Measurements from ENCODE around the gene NDUFB2. TPM values are rescaled to one million over a fixed set of nuclear protein-coding genes. Genes with fewer than 3 reads are reported as not detected.

NDUFB2 gene
- total and polyA plus RNA-seq, 2 donors (not counting 1 experiment from before 2014, with no cell fraction given): 67.9 to 171 TPM

GRCh38 chr7:140673063-140673773, 23.3 kb upstream of the NDUFB2 start:
- Histone ChIP-seq H3K79me2 (ENCODE audit: control insufficient read depth, insufficient read depth, low read length) (peaks cover 17% of the 10 kb centered on the region), H3K36me3 (replicated peaks in 1 of 2; ENCODE audit: control extremely low read depth in 1 of 2, control insufficient read depth in 1 of 2, extremely low read depth in 1 of 2, insufficient read depth in 2 of 2, low read length in 1 of 2) (no peaks in the 10 kb centered on the region), H3K4me1 (ENCODE audit: control insufficient read depth in 2 of 2, insufficient read depth in 2 of 2, low read length in 2 of 2) (peaks cover 46 to 54% of the 10 kb centered on the region in 2 donors), H2AFZ (ENCODE audit: insufficient read depth, low read depth, low read length, poor library complexity, severe bottlenecking) (peak overlapping the region; percentile 90), H3K4me3 (ENCODE audit: control extremely low read depth in 1 of 5, extremely low read depth in 1 of 5, insufficient read depth in 1 of 5, low read depth in 2 of 5, low read length in 4 of 5) (peak overlapping the region; percentile 4 to 76 (median 70)), H3K9me3 (ENCODE audit: control extremely low read depth in 1 of 3, control insufficient read depth in 2 of 3, insufficient read depth in 1 of 3, low read length in 2 of 3) (peaks cover 0 to 7% (median 0%) of the 10 kb centered on the region in 3 donors), H3K4me2 (replicated peaks; ENCODE audit: low read depth, low read length, poor library complexity, severe bottlenecking) (peak overlapping the region; percentile 80), H3K27ac (ENCODE audit: low read length in 2 of 2) (peak overlapping the region; percentile 48 to 79), H3K9ac (ENCODE audit: low read length) (peak overlapping the region; percentile 75), H4K20me1 (ENCODE audit: control insufficient read depth, insufficient read depth, low read length, poor library complexity, severe bottlenecking) (no peaks in the 10 kb centered on the region), H3K27me3 (replicated peaks in 1 of 4; ENCODE audit: control extremely low read depth in 1 of 4, control insufficient read depth in 3 of 4, insufficient read depth in 4 of 4, low read length in 3 of 4) (no peaks in the 10 kb centered on the region)
- peak; percentile 83 for DNase-seq
- Mint-ChIP-seq H3K4me3 (peak overlapping the region; percentile 87), H3K27ac (peak overlapping the region; percentile 91), H3K27me3 (no peaks in the 10 kb centered on the region), H3K4me1 (peaks cover 52% of the 10 kb centered on the region), H3K9me3 (ENCODE audit: insufficient read depth) (no peaks in the 10 kb centered on the region)
- POLR2A ChIA-PET: interaction anchor here (0.6 to 1.3 kb wide), 3 partner anchors 23 to 1314 kb away, joined by 3 to 4 read pairs (median 3); partner anchors contain the start of genes MRPS33 and NDUFB2
- intact Hi-C loops (cut with micrococcal nuclease): loop anchor here (2.0 to 10.0 kb wide), 6 partner anchors 16 to 1328 kb away; partner anchors contain the start of genes FMC1, KDM7A, MRPS33 and SLC37A3
- WGBS (ENCODE audit: insufficient coverage): under 1% methylated on average over 72 of the region's 72 CpGs
- CTCF ChIA-PET: interaction anchor here (1.0 to 4.1 kb wide), 4 partner anchors 13 to 1065 kb away, joined by 3 to 13 read pairs (median 4); partner anchors contain the start of gene SSBP1
- no peak for TF ChIP-seq EZH2 (IDR thresholded peaks at IDR 0.05; ENCODE audit: borderline replicate concordance, insufficient read depth, low read depth, low read length, poor library complexity, severe bottlenecking)
- TF ChIP-seq, protein P1, sequence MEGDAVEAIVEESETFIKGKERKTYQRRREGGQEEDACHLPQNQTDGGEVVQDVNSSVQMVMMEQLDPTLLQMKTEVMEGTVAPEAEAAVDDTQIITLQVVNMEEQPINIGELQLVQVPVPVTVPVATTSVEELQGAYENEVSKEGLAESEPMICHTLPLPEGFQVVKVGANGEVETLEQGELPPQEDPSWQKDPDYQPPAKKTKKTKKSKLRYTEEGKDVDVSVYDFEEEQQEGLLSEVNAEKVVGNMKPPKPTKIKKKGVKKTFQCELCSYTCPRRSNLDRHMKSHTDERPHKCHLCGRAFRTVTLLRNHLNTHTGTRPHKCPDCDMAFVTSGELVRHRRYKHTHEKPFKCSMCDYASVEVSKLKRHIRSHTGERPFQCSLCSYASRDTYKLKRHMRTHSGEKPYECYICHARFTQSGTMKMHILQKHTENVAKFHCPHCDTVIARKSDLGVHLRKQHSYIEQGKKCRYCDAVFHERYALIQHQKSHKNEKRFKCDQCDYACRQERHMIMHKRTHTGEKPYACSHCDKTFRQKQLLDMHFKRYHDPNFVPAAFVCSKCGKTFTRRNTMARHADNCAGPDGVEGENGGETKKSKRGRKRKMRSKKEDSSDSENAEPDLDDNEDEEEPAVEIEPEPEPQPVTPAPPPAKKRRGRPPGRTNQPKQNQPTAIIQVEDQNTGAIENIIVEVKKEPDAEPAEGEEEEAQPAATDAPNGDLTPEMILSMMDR (IDR thresholded peaks at IDR 0.05): no peak
- ATAC-seq (ENCODE audit: low read depth): peak; percentile 55
